Measurements from ENCODE around the gene NKAPD1.
"Not testable (repeated sequence)": the region's sequence is repeated elsewhere in the genome, so short reads cannot be mapped to it uniquely, and the experiment has no call there.

NKAPD1 gene

GRCh38 chr11:112049777-112050176 is 24.3 kb upstream of the NKAPD1 start:
- peaks cover 46% of the 10 kb centered on the region for H3K36me3 Mint-ChIP-seq (ENCODE audit: insufficient read depth)

DNA sequence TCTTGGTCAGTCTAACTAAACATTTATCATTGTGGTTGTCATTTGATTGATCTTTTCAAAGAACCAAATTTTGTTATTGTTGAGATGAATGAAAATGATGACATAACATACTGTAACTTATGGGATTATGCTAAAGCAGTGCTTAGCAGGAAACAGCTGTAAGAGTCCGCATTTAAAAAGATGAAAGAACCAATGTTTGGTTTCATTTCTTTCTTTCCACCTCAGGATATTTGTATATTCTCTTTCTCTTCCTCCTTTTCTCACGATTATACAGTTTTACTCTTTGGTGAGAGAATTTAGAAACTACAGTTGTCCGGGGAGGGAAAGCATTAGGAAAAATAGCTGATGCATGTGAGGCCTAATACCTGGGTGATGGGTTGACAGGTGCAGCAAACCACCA is 23.4 kb upstream of the NKAPD1 start:
- Mint-ChIP-seq H3K4me1 (ENCODE audit: low read depth in 2 of 2) (peaks cover 4 to 6% of the 10 kb centered on the region in 2 donors), H3K4me3 (no peak overlapping the region), H3K27me3 (no peaks in the 10 kb centered on the region), H3K27ac (peak overlapping the region in 1 of 2 donors; percentile 52), H3K36me3 (ENCODE audit: insufficient read depth) (peaks cover 41% of the 10 kb centered on the region), H3K9me3 (no peaks in the 10 kb centered on the region)
- DNase-seq (no peak), ATAC-seq (replicated peaks) (no peak)

More at GRCh38 chr11:112049777-112050176, 24.3 kb upstream of the NKAPD1 start:
- Mint-ChIP-seq H3K9me3 (no peaks in the 10 kb centered on the region), H3K4me1 (ENCODE audit: low read depth in 2 of 2) (peaks cover 4 to 6% of the 10 kb centered on the region in 2 donors), H3K27ac (no peak overlapping the region), H3K4me3 (no peak overlapping the region), H3K27me3 (no peaks in the 10 kb centered on the region)
- no peak for ATAC-seq (replicated peaks)
- DNase-seq: no peak

DNA sequence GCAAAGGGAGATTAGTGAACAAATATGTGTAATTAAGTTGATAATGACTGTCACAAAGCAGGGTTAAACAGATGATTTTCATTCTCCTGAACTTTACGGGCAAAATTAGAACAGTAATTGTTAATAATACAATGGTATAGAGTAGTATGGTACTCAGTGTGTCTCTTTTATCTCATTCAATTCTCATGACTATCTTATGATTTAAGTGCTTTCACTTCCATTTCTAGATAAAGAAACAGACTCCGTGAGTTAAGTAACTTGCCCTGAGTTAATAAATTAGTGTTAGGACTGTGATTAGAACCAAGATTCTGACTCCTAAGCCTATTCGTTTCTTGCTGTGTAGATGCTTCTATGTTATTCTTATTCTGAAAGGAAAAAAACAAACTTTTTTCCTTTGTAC is 22.3 kb upstream of the NKAPD1 start:
- no peaks in the 10 kb centered on the region for H3K9me3 Mint-ChIP-seq
- no peak for DNase-seq
- peaks cover 36% of the 10 kb centered on the region for H3K36me3 Mint-ChIP-seq (ENCODE audit: insufficient read depth)
- H3K27ac Mint-ChIP-seq: no peak overlapping the region
- ATAC-seq (replicated peaks): no peak
- H3K4me1 Mint-ChIP-seq (ENCODE audit: low read depth in 2 of 2): peaks cover 4 to 6% of the 10 kb centered on the region in 2 donors
- no peak overlapping the region for H3K4me3 Mint-ChIP-seq
- H3K27me3 Mint-ChIP-seq: no peaks in the 10 kb centered on the region

DNA sequence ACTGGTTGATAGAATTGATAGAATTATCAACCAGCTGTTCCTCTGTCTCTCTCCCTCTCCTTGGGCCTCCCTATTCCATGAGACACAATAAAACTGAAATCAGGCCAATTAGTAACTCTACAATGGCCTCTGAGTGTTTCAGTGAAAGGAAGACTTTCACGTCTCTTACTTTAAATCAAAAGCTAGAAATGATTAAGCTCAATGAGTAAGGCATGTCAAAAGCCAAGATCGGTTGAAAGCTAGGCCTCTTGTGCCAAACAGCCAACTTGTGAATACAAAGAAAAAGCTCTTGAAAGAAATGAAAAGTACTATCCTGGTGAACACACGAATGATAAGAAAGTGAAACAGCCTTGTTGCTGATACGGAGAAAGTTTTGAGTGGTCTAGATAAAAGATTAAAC is 16.9 kb upstream of the NKAPD1 start:
- Mint-ChIP-seq H3K4me1 (ENCODE audit: low read depth in 2 of 2) (peaks cover 2 to 7% of the 10 kb centered on the region in 2 donors), H3K9me3 (no peaks in the 10 kb centered on the region), H3K27ac (peak overlapping the region in 1 of 2 donors; percentile 85), H3K27me3 (no peaks in the 10 kb centered on the region), H3K36me3 (ENCODE audit: insufficient read depth) (peaks cover 48% of the 10 kb centered on the region), H3K4me3 (no peak overlapping the region)
- ATAC-seq (replicated peaks) (no peak), DNase-seq (no peak)

- H3K9me3 Mint-ChIP-seq: no peaks in the 10 kb centered on the region
- peaks cover 49% of the 10 kb centered on the region for H3K36me3 Mint-ChIP-seq (ENCODE audit: insufficient read depth)
- peaks cover 2 to 7% of the 10 kb centered on the region in 2 donors for H3K4me1 Mint-ChIP-seq (ENCODE audit: low read depth in 2 of 2)
- no peak for ATAC-seq (replicated peaks)
- no peaks in the 10 kb centered on the region for H3K27me3 Mint-ChIP-seq
- no peak overlapping the region for H3K4me3 Mint-ChIP-seq
- no peak for DNase-seq
- H3K27ac Mint-ChIP-seq: no peak overlapping the region
These were observed 16.0 kb upstream of the NKAPD1 start for GRCh38 chr11:112058103-112058502.

GRCh38 chr11:112062923-112063322 is 11.2 kb upstream of the NKAPD1 start:
- no peak for DNase-seq
- H3K4me1 Mint-ChIP-seq (ENCODE audit: low read depth in 2 of 2): no peaks in the 10 kb centered on the region
- no peak for ATAC-seq (replicated peaks)
- H3K4me3 Mint-ChIP-seq: no peak overlapping the region
- H3K36me3 Mint-ChIP-seq (ENCODE audit: insufficient read depth): peaks cover 32% of the 10 kb centered on the region
- H3K9me3 Mint-ChIP-seq: no peaks in the 10 kb centered on the region
- H3K27me3 Mint-ChIP-seq: no peaks in the 10 kb centered on the region
- no peak overlapping the region for H3K27ac Mint-ChIP-seq

DNA sequence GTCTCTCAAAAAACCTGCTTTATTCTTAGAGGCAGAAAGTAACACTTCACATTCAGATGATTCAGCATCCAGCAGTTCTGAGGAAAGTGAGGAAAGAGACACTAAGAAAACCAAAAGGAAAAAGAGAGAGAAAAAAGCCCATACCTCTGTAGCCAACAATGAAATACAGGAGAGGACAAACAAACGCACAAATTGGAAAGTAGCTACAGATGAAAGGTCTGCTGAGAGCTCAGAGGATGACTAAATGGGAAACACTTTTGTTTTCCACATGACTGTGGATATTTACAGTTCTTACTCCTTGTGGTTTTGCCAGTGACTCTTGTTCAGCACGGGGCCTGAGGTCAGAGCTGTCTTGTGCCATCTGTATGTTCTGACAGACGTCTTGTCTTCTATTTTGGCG is 8.6 kb downstream of the NKAPD1 start:
- ATAC-seq (replicated peaks): no peak
- H3K27ac Mint-ChIP-seq: peak overlapping the region in 1 of 2 donors; percentile 21
- peaks cover 77% of the 10 kb centered on the region for H3K36me3 Mint-ChIP-seq (ENCODE audit: insufficient read depth)
- H3K27me3 Mint-ChIP-seq: no peaks in the 10 kb centered on the region
- H3K4me3 Mint-ChIP-seq: no peak overlapping the region
- no peaks in the 10 kb centered on the region for H3K9me3 Mint-ChIP-seq
- no peak for DNase-seq
- peaks cover 23 to 24% of the 10 kb centered on the region in 2 donors for H3K4me1 Mint-ChIP-seq (ENCODE audit: low read depth in 2 of 2)

DNA sequence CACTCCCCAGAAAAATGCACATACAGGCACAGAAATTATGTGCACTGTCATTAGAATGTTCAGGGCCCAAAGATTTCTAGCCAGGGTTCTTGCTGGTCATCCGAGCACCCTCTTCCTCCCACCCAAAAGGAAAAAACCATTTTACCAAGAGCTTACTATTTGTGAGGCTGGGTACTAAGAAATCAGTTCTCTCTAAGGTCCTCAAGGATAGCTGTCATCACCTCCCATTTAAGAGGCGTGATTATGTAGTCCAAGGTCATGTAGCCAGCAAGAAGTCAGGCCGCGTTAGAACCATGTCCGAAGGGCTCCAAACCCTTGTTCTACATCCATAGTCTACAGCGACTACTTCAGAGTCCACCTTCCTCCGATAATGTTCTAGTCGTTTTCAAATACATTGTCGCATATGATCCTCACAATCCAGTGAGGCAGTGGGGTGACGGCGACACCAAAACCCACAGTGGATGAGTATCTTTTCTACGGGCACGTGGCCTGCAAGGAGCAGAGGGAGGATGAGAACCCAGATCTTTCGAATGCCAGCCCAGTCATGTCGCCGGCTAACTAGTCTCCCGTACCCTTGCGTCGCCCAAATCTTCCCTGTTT is 11.8 kb downstream of the NKAPD1 start:
- peaks cover 72% of the 10 kb centered on the region for H3K36me3 Mint-ChIP-seq (ENCODE audit: insufficient read depth)
- no peaks in the 10 kb centered on the region for H3K27me3 Mint-ChIP-seq
- no peaks in the 10 kb centered on the region for H3K9me3 Mint-ChIP-seq

GRCh38 chr11:112086422-112087191 is 12.5 kb downstream of the NKAPD1 start, which contains the start of the genes SDHD and TIMM8B:
Gene SDHD, plus strand, starts transcription at chr11:112086873. Its CDS starts 35 bp downstream, at chr11:112086908.
Gene TIMM8B, minus strand, starts transcription at chr11:112086756. Its CDS starts 33 bp downstream, at chr11:112086723.
- DNase-seq: peak; percentile 94 to 95 (median 95)
- H3K27me3 Mint-ChIP-seq: no peaks in the 10 kb centered on the region
- peaks cover 71% of the 10 kb centered on the region for H3K36me3 Mint-ChIP-seq (ENCODE audit: insufficient read depth)
- H3K4me1 Mint-ChIP-seq (ENCODE audit: low read depth in 2 of 2): peaks cover 41 to 43% of the 10 kb centered on the region in 2 donors
- peak within 1 kb of the TSS; percentile 98 for H3K27ac Mint-ChIP-seq
- peak within 1 kb of the TSS; percentile 96 to 100 for H3K4me3 Mint-ChIP-seq
- peak; percentile 90 for ATAC-seq (replicated peaks)
- H3K9me3 Mint-ChIP-seq: no peaks in the 10 kb centered on the region

More for the DNA sequence above, 11.8 kb downstream of the NKAPD1 start:
- ATAC-seq (replicated peaks) (peak; percentile 37), DNase-seq (no peak)
- Mint-ChIP-seq H3K4me1 (ENCODE audit: low read depth in 2 of 2) (peaks cover 37 to 43% of the 10 kb centered on the region in 2 donors), H3K4me3 (peak overlapping the region; percentile 96 to 100), H3K27ac (peak overlapping the region; percentile 98)

DNA sequence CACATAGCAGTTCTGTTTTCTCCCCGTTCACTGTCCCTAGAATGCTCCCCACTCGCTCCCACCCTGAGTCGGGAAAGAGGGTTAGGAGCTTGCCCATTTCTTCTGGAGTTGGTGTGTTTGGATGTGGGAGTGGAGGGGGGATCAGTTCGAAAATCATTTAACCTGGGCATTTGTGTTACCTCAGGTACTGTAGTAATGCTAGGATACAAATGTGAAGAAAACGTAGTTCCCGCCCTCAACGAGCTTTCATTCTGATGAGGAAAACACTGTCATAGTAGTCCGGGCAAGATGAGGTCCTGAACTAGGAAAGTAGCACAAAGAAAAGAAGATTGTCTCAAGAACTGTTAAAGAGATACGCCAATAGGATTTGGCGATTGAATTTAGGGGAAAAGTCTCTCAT is 13.1 kb downstream of the NKAPD1 start:
- H3K4me1 Mint-ChIP-seq (ENCODE audit: low read depth in 2 of 2): peaks cover 41 to 43% of the 10 kb centered on the region in 2 donors
- H3K9me3 Mint-ChIP-seq: no peaks in the 10 kb centered on the region
- peak overlapping the region; percentile 98 for H3K27ac Mint-ChIP-seq
- H3K27me3 Mint-ChIP-seq: no peaks in the 10 kb centered on the region
- H3K4me3 Mint-ChIP-seq: peak overlapping the region; percentile 96 to 100
- peaks cover 72% of the 10 kb centered on the region for H3K36me3 Mint-ChIP-seq (ENCODE audit: insufficient read depth)
- DNase-seq (no peak), ATAC-seq (replicated peaks) (no peak)

- not testable (repeated sequence) for H3K27ac Mint-ChIP-seq; ATAC-seq (replicated peaks); H3K4me1 Mint-ChIP-seq (ENCODE audit: low read depth in 2 of 2); H3K4me3 Mint-ChIP-seq; DNase-seq; H3K27me3 Mint-ChIP-seq; H3K9me3 Mint-ChIP-seq
- peaks cover 40% of the 10 kb centered on the region for H3K36me3 Mint-ChIP-seq (ENCODE audit: insufficient read depth)
These were observed 21.2 kb downstream of the NKAPD1 start for GRCh38 chr11:112095302-112095701.

DNA sequence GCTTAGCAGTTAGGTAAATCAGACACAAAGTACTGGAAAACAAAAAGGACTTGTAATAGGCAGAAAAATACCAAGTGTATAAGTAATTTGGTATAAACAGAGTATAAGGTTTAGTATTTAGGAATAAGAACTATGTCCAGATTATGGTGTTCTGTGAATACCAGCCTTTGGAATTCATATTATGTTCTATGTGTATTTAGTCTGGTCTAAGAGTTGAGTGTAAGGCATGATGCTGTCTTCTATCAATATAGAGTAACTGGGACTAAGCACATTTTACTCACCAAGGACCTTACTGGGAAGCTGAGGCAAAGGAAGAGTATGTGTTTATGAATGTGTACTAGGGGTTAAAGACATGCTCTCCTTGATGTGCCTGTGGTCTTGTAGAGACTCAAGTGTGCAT is 22.1 kb downstream of the NKAPD1 start:
- H3K9me3 Mint-ChIP-seq: no peaks in the 10 kb centered on the region
- no peak overlapping the region for H3K4me3 Mint-ChIP-seq
- ATAC-seq (replicated peaks) (no peak), DNase-seq (no peak)
- H3K27ac Mint-ChIP-seq: no peak overlapping the region
- no peaks in the 10 kb centered on the region for H3K27me3 Mint-ChIP-seq
- peaks cover 33% of the 10 kb centered on the region for H3K36me3 Mint-ChIP-seq (ENCODE audit: insufficient read depth)
- peaks cover 7 to 8% of the 10 kb centered on the region in 2 donors for H3K4me1 Mint-ChIP-seq (ENCODE audit: low read depth in 2 of 2)

GRCh38 chr11:112097734-112098528 is 23.8 kb downstream of the NKAPD1 start:
- Mint-ChIP-seq H3K4me1 (ENCODE audit: low read depth in 2 of 2) (peaks cover 4 to 7% of the 10 kb centered on the region in 2 donors), H3K27me3 (no peaks in the 10 kb centered on the region), H3K27ac (no peak overlapping the region), H3K4me3 (no peak overlapping the region), H3K9me3 (no peaks in the 10 kb centered on the region), H3K36me3 (ENCODE audit: insufficient read depth) (peaks cover 21% of the 10 kb centered on the region)
- DNase-seq (no peak), ATAC-seq (replicated peaks) (no peak)

Data from effector memory CD8-positive, alpha-beta T cell (primary cell).